ENCODE results near the gene MROH8.
"Not testable (repeated sequence)": the region's sequence is repeated elsewhere in the genome, so short reads cannot be mapped to it uniquely, and the experiment has no call there.

Gene MROH8

DNA sequence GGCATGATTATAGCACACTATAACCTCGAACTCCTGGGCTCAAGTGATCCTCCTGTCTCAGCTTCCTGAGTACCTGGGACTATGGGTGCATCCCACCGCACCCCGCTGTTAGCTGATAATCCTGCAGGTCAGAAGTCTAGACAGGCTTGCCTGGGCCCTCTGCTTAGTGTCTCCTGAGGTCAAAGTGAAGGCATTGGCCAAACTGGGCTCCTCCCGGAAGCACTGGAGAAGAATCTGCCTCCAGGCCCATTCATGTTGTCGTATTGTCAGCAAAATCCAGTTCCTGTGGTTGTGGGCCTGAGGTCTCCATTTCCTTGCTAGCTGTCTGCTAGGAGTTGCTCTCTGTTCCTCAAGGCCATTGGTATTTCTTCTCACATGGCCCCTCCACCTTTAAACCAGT, 6.3 kb upstream of the MROH8 start:
- DNase-seq (no peak), ATAC-seq (no peak)
- H3K9me3 Mint-ChIP-seq: no peaks in the 10 kb centered on the region
- peaks cover 81% of the 10 kb centered on the region for H3K4me1 Mint-ChIP-seq
- H3K27ac Mint-ChIP-seq: peak overlapping the region in 1 of 2 donors; percentile 64
- no peaks in the 10 kb centered on the region for H3K27me3 Mint-ChIP-seq
- no peak overlapping the region for H3K4me3 Mint-ChIP-seq

DNA sequence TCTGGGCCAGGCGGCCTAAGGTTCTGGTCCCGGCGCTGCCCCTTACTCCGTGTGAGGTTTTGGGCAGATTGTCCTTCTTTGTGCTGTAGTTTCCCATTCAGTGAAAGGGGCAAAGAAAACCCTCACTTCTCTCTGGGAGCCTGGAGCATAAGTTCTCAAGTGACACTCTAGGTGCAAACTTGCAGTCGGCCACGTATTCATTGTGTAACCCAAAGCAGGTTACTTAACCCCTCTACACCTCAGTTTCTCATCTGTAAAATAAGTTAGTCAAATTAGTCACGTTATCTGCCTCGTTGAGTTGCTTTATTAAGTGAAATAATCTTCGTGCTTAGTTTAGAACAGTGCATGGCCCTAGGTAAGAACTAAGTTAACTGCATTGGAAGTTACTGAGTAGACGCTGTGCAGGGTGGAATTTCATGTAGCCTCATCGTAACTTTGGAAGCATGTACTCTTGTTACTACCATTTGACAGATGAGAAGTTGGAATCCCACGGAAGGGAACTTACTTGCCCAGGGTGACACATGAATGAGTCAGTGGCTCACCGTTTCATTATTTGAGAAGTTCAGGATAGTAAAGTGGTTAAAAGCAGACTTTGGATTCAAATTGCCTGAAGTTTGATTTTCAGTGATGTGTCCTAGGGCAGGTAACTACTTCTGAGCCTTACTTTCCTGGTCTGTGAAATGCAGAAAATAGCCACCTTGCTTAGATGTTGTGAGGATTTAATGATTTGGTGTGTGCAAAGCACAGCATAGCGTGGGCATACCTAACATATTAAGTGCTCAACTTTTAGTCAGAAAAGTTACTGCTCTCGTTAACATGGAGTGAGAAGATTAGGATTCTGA, 556 bp upstream of the MROH8 start:
- no peak for ATAC-seq
- Mint-ChIP-seq H3K4me3 (peak overlapping the region; percentile 97 to 98), H3K9me3 (no peaks in the 10 kb centered on the region), H3K27me3 (no peaks in the 10 kb centered on the region), H3K27ac (peak overlapping the region; percentile 97 to 100), H3K4me1 (peaks cover 48% of the 10 kb centered on the region)
- no peak for DNase-seq

DNA sequence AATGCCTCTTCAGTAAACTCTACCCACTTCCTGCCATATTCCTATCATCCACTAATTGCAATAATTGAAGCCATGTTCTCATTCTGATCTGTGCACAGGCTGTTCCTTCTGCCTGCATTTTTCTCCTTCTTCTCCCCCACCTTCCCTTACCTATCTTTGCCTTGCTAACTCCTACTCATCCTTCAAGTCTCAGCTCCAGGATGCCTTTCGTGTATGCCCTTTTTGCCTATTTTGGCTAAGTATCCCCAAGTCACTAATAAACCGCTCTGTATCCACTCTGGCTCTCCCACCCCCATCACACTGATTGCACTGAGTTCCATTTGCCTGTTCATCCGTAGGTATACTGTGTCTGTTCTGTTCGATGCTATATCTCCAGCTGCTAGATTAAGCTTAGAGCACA, 6.5 kb downstream of the MROH8 start:
- no peak for DNase-seq
- Mint-ChIP-seq H3K4me1 (no peaks in the 10 kb centered on the region), H3K4me3 (no peak overlapping the region), H3K27ac (no peak overlapping the region), H3K9me3 (no peaks in the 10 kb centered on the region), H3K27me3 (no peaks in the 10 kb centered on the region)
- ATAC-seq: no peak

DNA sequence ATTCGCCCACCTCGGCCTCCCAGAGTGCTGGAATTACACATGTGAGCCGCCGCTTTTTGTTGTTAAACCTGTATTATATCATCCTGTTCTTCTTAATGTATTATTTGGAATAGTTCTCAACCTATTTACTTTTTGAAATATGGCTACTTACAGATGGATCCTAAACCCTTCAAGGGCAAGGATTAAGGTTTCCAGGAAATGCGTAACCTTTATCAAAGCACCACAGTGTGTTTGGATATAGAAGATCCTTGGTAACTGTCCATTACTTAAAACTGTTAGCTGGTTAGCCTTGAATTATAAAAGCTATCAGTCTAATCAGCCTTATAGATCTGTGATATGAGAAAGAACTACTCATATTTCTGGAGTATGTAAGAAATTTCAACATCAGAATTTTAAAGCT, 12.5 kb downstream of the MROH8 start:
- no peak for ATAC-seq
- no peak overlapping the region for H3K4me3 Mint-ChIP-seq

DNA sequence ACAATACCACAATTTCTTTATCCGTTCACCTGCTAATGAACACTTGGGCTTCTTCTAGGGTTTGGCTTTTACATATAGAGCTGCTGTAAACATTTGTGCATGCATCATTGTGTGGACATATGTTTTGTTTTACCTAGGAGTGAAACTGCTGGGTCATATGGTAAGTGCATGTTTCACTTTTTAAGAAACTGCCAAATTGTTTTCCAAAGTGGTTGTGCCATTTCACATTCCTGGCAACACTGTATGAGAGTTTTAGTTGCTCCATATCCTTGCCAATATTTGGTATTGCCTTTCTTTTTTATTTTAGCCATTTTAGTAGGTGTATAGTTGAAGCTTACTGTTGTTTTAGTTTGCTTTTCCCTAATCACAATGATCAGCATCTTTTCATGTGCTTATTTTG, 14.3 kb downstream of the MROH8 start:
- H3K27ac Mint-ChIP-seq: no peak overlapping the region
- DNase-seq (no peak), ATAC-seq (no peak)
- no peaks in the 10 kb centered on the region for H3K9me3 Mint-ChIP-seq
- no peak overlapping the region for H3K4me3 Mint-ChIP-seq
- H3K4me1 Mint-ChIP-seq: no peaks in the 10 kb centered on the region
- H3K27me3 Mint-ChIP-seq: no peaks in the 10 kb centered on the region

More for the DNA sequence above, 12.5 kb downstream of the MROH8 start:
- DNase-seq: no peak
- Mint-ChIP-seq H3K9me3 (no peaks in the 10 kb centered on the region), H3K27me3 (no peaks in the 10 kb centered on the region), H3K27ac (no peak overlapping the region), H3K4me1 (no peaks in the 10 kb centered on the region)

DNA sequence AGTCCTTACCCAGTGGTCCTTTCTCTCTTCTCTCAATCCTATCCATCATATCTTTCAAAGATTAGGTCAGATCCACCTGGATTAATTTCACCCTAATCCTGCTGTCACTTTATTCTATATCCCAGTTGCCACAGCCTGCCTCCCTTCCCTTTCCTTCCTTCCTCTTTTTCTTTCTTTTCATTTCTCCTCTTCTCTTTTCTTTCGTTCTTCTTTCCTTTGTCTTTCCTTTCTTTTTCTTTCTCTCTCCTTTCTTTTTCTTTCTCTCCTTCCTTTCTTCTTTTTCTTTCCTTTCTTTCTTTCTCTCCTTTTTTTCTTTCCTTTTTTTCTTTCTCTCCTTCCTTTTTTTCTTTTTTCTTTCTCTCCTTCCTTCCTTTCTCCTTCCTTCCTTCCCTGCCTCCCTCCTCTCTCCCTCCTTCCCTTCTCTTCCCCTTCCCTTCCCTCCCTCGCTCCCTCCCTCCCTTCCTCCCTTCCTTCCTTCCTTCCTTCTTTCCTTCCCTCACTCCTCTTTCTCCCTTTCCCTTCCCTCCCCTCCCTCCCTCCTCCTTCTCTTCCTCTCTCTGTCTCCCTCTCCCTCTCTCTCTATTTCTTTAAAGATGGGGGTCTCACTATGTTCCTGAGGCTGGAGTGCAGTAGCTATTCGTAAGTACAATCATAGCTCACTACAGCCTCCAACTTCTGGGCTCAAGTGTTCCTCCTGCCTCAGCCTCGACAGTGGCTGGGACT, 15.4 kb downstream of the MROH8 start:
- no peak overlapping the region for H3K27ac Mint-ChIP-seq
- H3K9me3 Mint-ChIP-seq: no peaks in the 10 kb centered on the region
- ATAC-seq (no peak), DNase-seq (no peak)
- no peaks in the 10 kb centered on the region for H3K27me3 Mint-ChIP-seq
- H3K4me1 Mint-ChIP-seq: no peaks in the 10 kb centered on the region
- no peak overlapping the region for H3K4me3 Mint-ChIP-seq

DNA sequence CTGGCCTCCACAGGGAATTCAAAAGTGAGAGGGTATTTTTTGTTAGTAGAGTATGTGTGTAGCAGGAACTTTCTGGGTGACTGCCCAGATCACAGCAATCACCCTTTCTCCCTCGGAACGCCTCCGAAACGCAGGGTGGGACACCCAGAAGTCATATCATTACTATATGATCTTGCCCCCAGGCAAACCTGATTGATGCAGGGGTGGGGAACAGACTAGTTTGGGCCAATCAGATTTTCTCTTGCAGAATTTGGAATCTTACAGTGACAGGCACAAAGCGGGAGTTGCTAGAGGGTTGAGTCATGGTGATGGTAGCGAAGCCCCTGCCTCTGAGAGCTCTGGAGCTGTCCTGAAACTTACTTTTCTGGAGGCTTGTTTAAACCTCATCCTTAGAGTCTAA, 16.7 kb downstream of the MROH8 start:
- H3K4me3 Mint-ChIP-seq: no peak overlapping the region
- H3K27ac Mint-ChIP-seq: no peak overlapping the region
- no peaks in the 10 kb centered on the region for H3K27me3 Mint-ChIP-seq
- H3K4me1 Mint-ChIP-seq: no peaks in the 10 kb centered on the region
- DNase-seq (no peak), ATAC-seq (no peak)
- no peaks in the 10 kb centered on the region for H3K9me3 Mint-ChIP-seq

DNA sequence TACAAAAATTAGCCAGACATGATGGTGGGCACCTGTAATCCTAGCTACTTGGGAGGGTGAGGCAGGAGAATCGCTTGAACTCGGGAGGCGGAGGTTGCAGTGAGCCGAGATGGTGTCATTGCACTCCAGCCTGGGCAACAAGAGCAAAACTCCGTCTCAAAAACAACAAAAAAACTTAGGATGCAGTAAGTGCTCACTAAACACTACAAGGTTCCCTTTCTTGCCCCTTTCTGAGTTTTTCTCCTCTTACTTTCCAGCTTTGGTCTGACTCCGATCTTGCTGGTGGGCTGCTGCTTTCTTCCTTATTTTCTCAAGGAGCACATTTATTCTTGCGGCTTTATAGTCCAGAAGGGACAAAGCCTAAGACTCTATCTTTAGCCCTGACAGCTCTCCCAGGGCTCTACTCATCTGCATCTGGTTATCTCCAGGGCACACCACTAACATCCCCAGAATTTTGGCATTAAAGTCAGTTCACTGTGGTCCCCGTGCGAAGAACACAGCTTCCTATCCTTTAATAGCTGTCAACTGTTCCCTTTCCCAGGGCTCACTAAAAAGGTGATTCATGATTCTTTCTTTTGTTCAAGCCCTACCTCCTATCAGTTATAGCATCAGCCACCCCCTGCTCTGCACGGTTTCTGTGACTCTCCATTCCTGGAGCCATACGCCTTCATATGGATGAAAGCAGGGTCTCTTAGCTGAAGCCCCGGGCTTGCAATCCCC, 17.4 kb downstream of the MROH8 start:
- DNase-seq (no peak), ATAC-seq (no peak)
- Mint-ChIP-seq H3K27me3 (no peaks in the 10 kb centered on the region), H3K4me1 (no peaks in the 10 kb centered on the region), H3K9me3 (no peaks in the 10 kb centered on the region), H3K4me3 (no peak overlapping the region), H3K27ac (no peak overlapping the region)

DNA sequence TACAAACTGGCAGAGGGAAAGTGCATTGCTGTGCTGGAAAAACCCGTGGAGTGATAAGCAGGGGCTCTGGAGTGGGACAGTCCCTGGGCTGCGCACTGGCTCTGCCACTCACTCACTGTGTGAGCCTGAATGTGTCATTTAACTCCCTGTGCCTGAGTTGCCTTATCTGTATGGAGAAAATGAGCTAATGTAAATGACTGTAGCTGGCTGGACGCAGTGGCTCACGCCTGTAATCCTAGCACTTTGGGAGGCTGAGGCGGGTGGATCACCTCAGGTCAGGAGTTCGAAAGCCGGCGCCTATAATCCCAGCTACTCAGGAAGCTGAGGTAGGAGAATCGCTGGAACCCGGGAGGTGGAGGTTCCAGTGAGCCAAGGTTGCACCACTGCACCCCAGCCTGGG, 18.7 kb downstream of the MROH8 start:
- DNase-seq: no peak

DNA sequence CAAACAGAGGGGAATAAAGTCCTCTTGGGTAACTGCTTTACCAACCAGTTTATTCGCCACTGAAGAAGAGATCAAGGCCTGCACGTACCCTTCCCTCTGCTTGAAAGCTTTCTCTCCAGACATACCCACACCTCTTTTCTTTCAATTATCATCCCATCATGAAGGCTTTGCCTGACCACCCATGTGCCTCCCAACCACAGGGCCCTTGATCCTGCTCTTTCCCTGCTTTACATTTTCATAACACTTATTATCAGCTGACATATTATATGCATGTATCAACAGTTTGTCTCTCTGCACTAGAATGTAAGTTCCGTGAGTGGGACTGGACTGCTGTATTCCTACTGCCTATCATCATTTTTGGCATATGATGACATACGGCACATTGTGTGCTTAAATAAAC, 21.1 kb downstream of the MROH8 start:
- Mint-ChIP-seq H3K9me3 (no peaks in the 10 kb centered on the region), H3K27ac (no peak overlapping the region), H3K4me1 (no peaks in the 10 kb centered on the region), H3K27me3 (no peaks in the 10 kb centered on the region), H3K4me3 (no peak overlapping the region)
- DNase-seq (no peak), ATAC-seq (no peak)

More for the DNA sequence above, 18.7 kb downstream of the MROH8 start:
- Mint-ChIP-seq H3K27me3 (no peaks in the 10 kb centered on the region), H3K4me1 (no peaks in the 10 kb centered on the region), H3K4me3 (no peak overlapping the region), H3K9me3 (no peaks in the 10 kb centered on the region), H3K27ac (no peak overlapping the region)
- no peak for ATAC-seq

DNA sequence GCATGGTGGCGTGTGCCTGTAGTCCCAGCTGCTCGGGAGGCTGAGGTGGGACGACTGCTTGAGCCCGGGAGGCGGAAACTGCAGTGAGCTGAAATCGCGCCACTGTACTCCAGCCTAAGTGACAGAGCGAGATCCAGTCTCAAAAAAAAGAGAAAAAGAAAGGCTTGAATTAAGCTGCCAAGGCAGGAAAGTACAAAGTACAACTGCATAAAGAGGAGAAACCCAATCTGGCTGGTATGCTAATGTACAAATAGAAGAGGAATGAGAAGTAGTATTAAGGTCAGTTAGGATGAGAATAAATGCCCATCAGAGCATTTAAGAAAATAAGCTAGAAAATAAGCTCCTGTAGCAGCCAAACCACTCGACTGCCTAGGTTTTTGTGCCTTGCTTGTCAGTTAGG, 23.4 kb downstream of the MROH8 start:
- ATAC-seq: no peak
- no peaks in the 10 kb centered on the region for H3K9me3 Mint-ChIP-seq
- H3K4me1 Mint-ChIP-seq: no peaks in the 10 kb centered on the region

DNA sequence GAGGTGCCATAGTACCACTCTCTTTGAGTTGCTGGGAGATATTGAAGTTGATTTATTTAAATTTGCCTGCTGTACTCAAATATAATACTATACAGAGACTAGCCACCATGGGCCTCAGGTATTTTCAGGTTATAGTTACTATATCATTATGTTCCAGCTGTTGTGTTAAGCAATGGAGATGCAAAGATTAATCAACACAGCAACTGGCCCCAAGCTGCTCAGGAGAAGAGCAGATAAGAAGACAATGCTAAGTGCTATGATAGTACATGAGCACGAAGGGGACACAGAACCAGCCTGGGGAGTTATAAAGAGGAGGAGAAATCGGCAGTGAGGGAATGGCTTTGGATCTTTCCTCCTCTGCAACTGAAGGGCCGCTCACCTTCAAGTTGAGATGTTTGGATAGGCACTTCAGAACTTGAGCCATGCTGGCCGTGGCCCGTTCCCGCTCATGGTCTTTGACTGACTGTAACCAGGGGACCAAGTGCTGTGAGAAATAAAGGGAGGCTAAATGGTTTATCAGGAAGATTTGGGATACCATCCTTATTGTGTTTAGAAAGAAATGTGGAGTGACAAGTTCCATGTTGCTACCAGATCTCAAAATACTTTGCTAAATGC, 24.6 kb downstream of the MROH8 start:
- Mint-ChIP-seq H3K4me3 (no peak overlapping the region), H3K27ac (no peak overlapping the region), H3K4me1 (no peaks in the 10 kb centered on the region), H3K27me3 (no peaks in the 10 kb centered on the region), H3K9me3 (no peaks in the 10 kb centered on the region)
- no peak for DNase-seq
- no peak for ATAC-seq

More for the DNA sequence above, 23.4 kb downstream of the MROH8 start:
- Mint-ChIP-seq H3K27me3 (no peaks in the 10 kb centered on the region), H3K4me3 (no peak overlapping the region), H3K27ac (no peak overlapping the region)
- DNase-seq: no peak

DNA sequence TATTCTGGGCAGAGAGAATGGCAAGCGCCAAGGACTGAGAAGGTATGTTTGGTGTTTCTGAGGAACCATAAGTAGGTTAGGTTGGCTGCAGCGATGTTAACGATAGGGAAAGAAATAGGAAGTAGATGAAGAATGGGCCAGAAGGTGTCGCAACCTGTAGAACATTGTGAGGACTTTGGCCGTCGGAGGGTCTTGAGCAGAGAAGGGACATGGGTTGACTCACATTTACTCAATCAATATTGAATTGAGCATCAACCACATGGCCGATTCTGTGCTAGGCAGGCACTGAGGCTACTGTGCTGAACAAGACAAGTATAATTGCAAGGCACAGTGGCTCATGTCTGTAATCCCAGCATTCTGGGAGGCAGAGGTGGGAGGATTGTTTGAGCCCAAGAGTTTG, 27.1 kb downstream of the MROH8 start:
- Mint-ChIP-seq H3K4me3 (no peak overlapping the region), H3K9me3 (no peaks in the 10 kb centered on the region), H3K27ac (no peak overlapping the region), H3K27me3 (no peaks in the 10 kb centered on the region), H3K4me1 (no peaks in the 10 kb centered on the region)
- ATAC-seq (no peak), DNase-seq (no peak)

DNA sequence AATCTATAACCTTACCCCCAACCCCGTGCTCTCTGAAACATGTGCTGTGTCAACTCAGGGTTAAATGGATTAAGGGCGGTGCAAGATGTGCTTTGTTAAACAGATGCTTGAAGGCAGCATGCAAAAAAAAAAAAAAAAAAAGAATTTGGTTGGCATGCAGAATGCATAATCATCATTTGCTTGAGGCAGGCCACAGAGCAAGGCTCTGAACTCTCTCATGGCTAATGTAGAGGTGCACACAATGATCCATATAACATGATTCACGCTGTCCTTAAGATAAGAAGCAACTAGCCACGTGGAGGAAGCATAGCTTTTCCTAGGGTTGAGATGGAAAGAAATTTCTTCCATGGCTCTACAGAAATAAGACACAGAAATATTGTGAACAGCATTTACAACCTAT, 27.8 kb downstream of the MROH8 start:
- no peaks in the 10 kb centered on the region for H3K4me1 Mint-ChIP-seq
- no peaks in the 10 kb centered on the region for H3K9me3 Mint-ChIP-seq
- H3K4me3 Mint-ChIP-seq: no peak overlapping the region
- no peak overlapping the region for H3K27ac Mint-ChIP-seq
- ATAC-seq (no peak), DNase-seq (no peak)
- H3K27me3 Mint-ChIP-seq: no peaks in the 10 kb centered on the region

DNA sequence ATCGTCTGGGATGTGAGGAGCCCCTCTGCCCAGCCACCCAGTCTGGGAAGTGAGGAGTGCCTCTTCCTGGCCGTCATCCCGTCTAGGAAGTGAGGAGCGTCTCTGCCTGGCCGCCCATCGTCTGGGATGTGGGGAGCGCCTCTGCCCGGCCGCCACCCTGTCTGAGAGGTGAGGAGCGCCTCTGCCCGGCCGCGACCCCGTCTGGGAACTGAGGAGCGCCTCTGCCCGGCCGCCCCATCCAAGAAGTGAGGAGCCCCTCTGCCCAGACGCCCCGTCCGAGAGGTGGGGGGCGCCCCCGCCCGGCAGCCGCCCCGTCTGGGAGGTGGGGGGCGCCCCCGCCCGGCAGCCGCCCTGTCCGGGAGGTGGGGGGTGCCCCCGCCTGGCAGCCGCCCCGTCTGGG, 28.5 kb downstream of the MROH8 start:
- not testable (repeated sequence) for H3K4me1 Mint-ChIP-seq, H3K27ac Mint-ChIP-seq, H3K27me3 Mint-ChIP-seq, H3K4me3 Mint-ChIP-seq, ATAC-seq, H3K9me3 Mint-ChIP-seq, DNase-seq

DNA sequence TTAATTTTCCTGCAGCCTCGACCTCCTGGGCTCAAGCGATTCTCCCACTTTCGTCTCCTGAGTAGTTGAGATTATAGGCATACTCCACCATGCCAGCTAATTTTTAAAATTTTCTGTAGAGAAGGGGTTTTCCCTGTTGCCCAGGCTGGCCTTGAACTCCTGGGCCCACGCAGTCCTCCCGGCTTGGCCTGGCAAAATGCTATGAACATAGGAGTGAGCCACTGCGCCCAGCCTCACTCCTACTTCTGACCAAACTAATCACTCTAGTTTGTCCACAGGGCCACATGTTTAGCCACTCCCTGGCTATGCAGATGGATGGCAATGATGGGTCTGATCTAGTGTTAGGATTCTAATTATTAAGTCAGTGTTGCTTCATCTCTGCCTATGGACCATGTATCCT, 32.1 kb downstream of the MROH8 start:
- Mint-ChIP-seq H3K9me3 (no peaks in the 10 kb centered on the region), H3K27ac (no peak overlapping the region), H3K27me3 (no peaks in the 10 kb centered on the region), H3K4me3 (no peak overlapping the region), H3K4me1 (no peaks in the 10 kb centered on the region)
- ATAC-seq: no peak
- DNase-seq: no peak
